Measurements from ENCODE around the gene UTP20. TPM values are rescaled to one million over a fixed set of nuclear protein-coding genes. Genes with fewer than 3 reads are reported as not detected.

Gene UTP20
- total and polyA plus RNA-seq, 2 of the 4 experiments (the other 2 are of a cell fraction): 6.8 to 22.0 TPM

DNA sequence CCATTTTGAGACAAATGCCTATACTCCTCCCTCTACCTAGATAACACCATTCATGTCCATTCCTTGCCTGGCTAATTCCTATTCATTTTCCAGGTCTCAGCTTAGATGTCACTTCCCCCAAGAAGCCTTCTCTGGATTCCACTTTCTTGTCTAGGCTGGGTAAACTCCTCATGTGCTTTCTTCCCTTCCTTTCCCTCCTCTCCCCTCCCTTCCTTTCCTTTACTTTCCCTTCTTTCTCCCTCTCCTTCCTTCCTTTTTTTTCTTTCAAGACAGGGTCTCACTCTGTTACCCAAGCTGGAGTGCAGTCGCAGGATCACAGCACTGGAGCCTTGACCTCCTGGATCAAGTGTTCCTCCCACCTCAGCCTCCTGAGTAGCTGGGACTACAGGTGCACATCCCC is 3.5 kb upstream of the UTP20 start:
- H2BK15ac ChIP-seq (ENCODE audit: low read depth, low read length): no peak overlapping the region
- H3K9me3 ChIP-seq (ENCODE audit: control insufficient read depth, insufficient read depth, low read length): no peaks in the 10 kb centered on the region
- H3K4me1 ChIP-seq (ENCODE audit: control insufficient read depth, insufficient read depth, low read length): no peaks in the 10 kb centered on the region
- H2BK120ac ChIP-seq (ENCODE audit: low read depth, low read length): no peak overlapping the region
- H3K27me3 ChIP-seq (ENCODE audit: control insufficient read depth, insufficient read depth, low read length): peaks cover 4% of the 10 kb centered on the region
- no peak for TF ChIP-seq CHD1 (IDR thresholded peaks at IDR 0.05; ENCODE audit: low read depth, low read length)
- TF ChIP-seq CEBPB (IDR thresholded peaks at IDR 0.05; ENCODE audit: low read depth, low read length): no peak
- no peak for TF ChIP-seq FOS (IDR thresholded peaks at IDR 0.05; ENCODE audit: low read depth, low read length)
- no peak for TF ChIP-seq MAZ (IDR thresholded peaks at IDR 0.05; ENCODE audit: borderline replicate concordance, low read depth, low read length)
- TF ChIP-seq USF2 (IDR thresholded peaks at IDR 0.05; ENCODE audit: low read depth, low read length): no peak
- no peak for TF ChIP-seq SMC3 (IDR thresholded peaks at IDR 0.05; ENCODE audit: low read depth, low read length)
- no peak for TF ChIP-seq RCOR1 (IDR thresholded peaks at IDR 0.05; ENCODE audit: insufficient replicate concordance, low read length)
- no peak for TF ChIP-seq NFE2L2 (IDR thresholded peaks at IDR 0.05; ENCODE audit: low read depth, low read length)
- TF ChIP-seq MXI1 (IDR thresholded peaks at IDR 0.05; ENCODE audit: borderline replicate concordance, low read depth, low read length): no peak
- TF ChIP-seq, protein P1, sequence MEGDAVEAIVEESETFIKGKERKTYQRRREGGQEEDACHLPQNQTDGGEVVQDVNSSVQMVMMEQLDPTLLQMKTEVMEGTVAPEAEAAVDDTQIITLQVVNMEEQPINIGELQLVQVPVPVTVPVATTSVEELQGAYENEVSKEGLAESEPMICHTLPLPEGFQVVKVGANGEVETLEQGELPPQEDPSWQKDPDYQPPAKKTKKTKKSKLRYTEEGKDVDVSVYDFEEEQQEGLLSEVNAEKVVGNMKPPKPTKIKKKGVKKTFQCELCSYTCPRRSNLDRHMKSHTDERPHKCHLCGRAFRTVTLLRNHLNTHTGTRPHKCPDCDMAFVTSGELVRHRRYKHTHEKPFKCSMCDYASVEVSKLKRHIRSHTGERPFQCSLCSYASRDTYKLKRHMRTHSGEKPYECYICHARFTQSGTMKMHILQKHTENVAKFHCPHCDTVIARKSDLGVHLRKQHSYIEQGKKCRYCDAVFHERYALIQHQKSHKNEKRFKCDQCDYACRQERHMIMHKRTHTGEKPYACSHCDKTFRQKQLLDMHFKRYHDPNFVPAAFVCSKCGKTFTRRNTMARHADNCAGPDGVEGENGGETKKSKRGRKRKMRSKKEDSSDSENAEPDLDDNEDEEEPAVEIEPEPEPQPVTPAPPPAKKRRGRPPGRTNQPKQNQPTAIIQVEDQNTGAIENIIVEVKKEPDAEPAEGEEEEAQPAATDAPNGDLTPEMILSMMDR (conservative IDR thresholded peaks at IDR 0.05; ENCODE audit: low read depth, low read length): no peak
- no peak for TF ChIP-seq RFX5 (IDR thresholded peaks at IDR 0.05; ENCODE audit: low read depth, low read length)
- TF ChIP-seq BHLHE40 (IDR thresholded peaks at IDR 0.05; ENCODE audit: low read depth, low read length): no peak
- TF ChIP-seq POLR2A (IDR thresholded peaks at IDR 0.05; ENCODE audit: low read depth, low read length): no peak
- no peak for TF ChIP-seq RAD21 (IDR thresholded peaks at IDR 0.05; ENCODE audit: low read length)
- no peak for TF ChIP-seq MAFK (IDR thresholded peaks at IDR 0.05; ENCODE audit: low read depth, low read length)
- TF ChIP-seq ELK1 (IDR thresholded peaks at IDR 0.05; ENCODE audit: borderline replicate concordance, low read depth, low read length): no peak
- intact Hi-C loops (cut with micrococcal nuclease) (no loop called here), in situ Hi-C loops (cut with MboI; ENCODE audit: low sequenced_read_pairs) (no loop called here), dilution Hi-C loops (cut with HindIII; ENCODE audit: low sequenced_read_pairs, unreplicated experiment) (no loop called here)
- ChIA-PET POLR2A (ENCODE audit: unreplicated experiment) (no interaction called here), CTCF (interaction anchor here (0.6 kb wide), 1 partner anchor 1528 kb away, joined by 3 read pairs; no protein-coding TSS in a partner anchor)
- no peak overlapping the region for H2AK5ac ChIP-seq (ENCODE audit: low read depth, low read length)
- no peak overlapping the region for H3K9ac ChIP-seq (ENCODE audit: low read depth, low read length)
- H3K9me1 ChIP-seq (ENCODE audit: insufficient read depth, low read length): no peaks in the 10 kb centered on the region
- no peak overlapping the region for H3K4me2 ChIP-seq (ENCODE audit: low read depth, low read length)
- no peaks in the 10 kb centered on the region for H3K36me3 ChIP-seq (ENCODE audit: control insufficient read depth, insufficient read depth, low read length)
- DNase-seq (no peak), ATAC-seq (ENCODE audit: low read depth) (no peak)
- H3K79me1 ChIP-seq (ENCODE audit: low read depth in 1 of 2, low read length in 2 of 2): peaks cover 8 to 9% of the 10 kb centered on the region in 2 experiments
- H3K23ac ChIP-seq (ENCODE audit: low read depth, low read length): no peak overlapping the region
- no peaks in the 10 kb centered on the region for H4K20me1 ChIP-seq (ENCODE audit: insufficient read depth, low read length)
- no peak overlapping the region for H3K27ac ChIP-seq (ENCODE audit: insufficient read depth, low read length)
- no CpG with 5 or more reads among the region's 1 CpG for WGBS, 2 experiments (ENCODE audit: extremely low coverage in 2 of 2, insufficient read length in 1 of 2)
- no peak overlapping the region for H3K56ac ChIP-seq (ENCODE audit: extremely low read depth, insufficient read depth, low read length)
- no TSS peak for BruUV-seq (replicated peaks)
- no peak overlapping the region for H3K4me3 ChIP-seq (ENCODE audit: insufficient read depth, low read depth, low read length)
- no peak overlapping the region for H2BK5ac ChIP-seq (ENCODE audit: low read depth, low read length, poor library complexity, severe bottlenecking)
- H3K4ac ChIP-seq (ENCODE audit: low read depth, low read length): no peak overlapping the region
- H3K18ac ChIP-seq (ENCODE audit: low read depth, low read length): no peak overlapping the region
- H3K14ac ChIP-seq (replicated peaks; ENCODE audit: low read depth, low read length): no peak overlapping the region
- no peak overlapping the region for H4K5ac ChIP-seq (ENCODE audit: low read depth, low read length)
- no peak overlapping the region for H4K91ac ChIP-seq (ENCODE audit: insufficient read depth, low read depth, low read length)
- H2AK9ac ChIP-seq (replicated peaks; ENCODE audit: low read depth, low read length, poor library complexity): no peak overlapping the region
- H2BK20ac ChIP-seq (ENCODE audit: low read depth, low read length): no peak overlapping the region
- H2AFZ ChIP-seq (replicated peaks; ENCODE audit: low read length, poor library complexity): no peak overlapping the region
- no peak overlapping the region for H4K8ac ChIP-seq (ENCODE audit: low read depth in 2 of 2, low read length in 2 of 2)

Data from IMR-90 (cell line).